Measurements from ENCODE around the gene CRKL.

GRCh38 chr22:20990184-20991180, 73.3 kb downstream of the CRKL start:
- no peak for TF ChIP-seq POLR2A (IDR thresholded peaks at IDR 0.05; ENCODE audit: low read length)
- TF ChIP-seq RCOR1 (IDR thresholded peaks at IDR 0.05; ENCODE audit: low read depth, low read length): no peak
- TF ChIP-seq CTCF (IDR thresholded peaks at IDR 0.05): no peak
- TF ChIP-seq CEBPB (IDR thresholded peaks at IDR 0.05): no peak
- TF ChIP-seq NFE2L2 (conservative IDR thresholded peaks at IDR 0.05; ENCODE audit: low read length): no peak
- TF ChIP-seq HMGXB4 (CRISPR knock-in tag; IDR thresholded peaks at IDR 0.05; ENCODE audit: borderline replicate concordance): no peak
- TF ChIP-seq ELK1 (IDR thresholded peaks at IDR 0.05; ENCODE audit: low read depth, low read length): no peak
- TF ChIP-seq NR3C1 (IDR thresholded peaks at IDR 0.05): no peak
- no peak for TF ChIP-seq MAX (IDR thresholded peaks at IDR 0.05)

Data from A549 (cell line).